Thymus (tissue), 11 donors: ENCODE measurements around the gene SERPINH1. TPM values are rescaled to one million over a fixed set of nuclear protein-coding genes. Genes with fewer than 3 reads are reported as not detected.
A peak's percentile ranks its signal among the peaks of the same experiment; 100 is the strongest.

Source experiments
- DNase-seq, 9 donors: peaks; one replicate each; pipeline ENCODE4 v3.0.0-alpha.2; 2013; ENCODE audit warnings: low spot score in 9 of 9, low read depth in 6 of 9, missing footprints in 1 of 9
- H3K27ac ChIP-seq, 2 donors: one replicate each; pipeline ENCODE4 v1.5.1; 2013; ENCODE audit warnings: control low read depth in 1 of 2, low read depth in 1 of 2, low read length in 1 of 2, mild to moderate bottlenecking in 1 of 2, moderate library complexity in 1 of 2
- H3K27me3 ChIP-seq, 2 donors: one replicate each; pipeline ENCODE4 v1.5.1; 2013; ENCODE audit warnings: low read length in 1 of 2; ENCODE audit not compliant: control insufficient read depth in 2 of 2, insufficient read depth in 1 of 2
- H3K36me3 ChIP-seq, 2 donors: one replicate each; pipeline ENCODE4 v1.5.1; 2013; ENCODE audit warnings: low read length in 1 of 2, mild to moderate bottlenecking in 1 of 2, moderate library complexity in 1 of 2; ENCODE audit not compliant: control insufficient read depth in 2 of 2, insufficient read depth in 2 of 2
- H3K4me1 ChIP-seq, 2 donors: one replicate each; pipeline ENCODE4 v1.5.1; 2013; ENCODE audit warnings: low read length in 2 of 2; ENCODE audit not compliant: control insufficient read depth in 2 of 2, insufficient read depth in 2 of 2
- H3K4me3 ChIP-seq, 2 donors: one replicate each; pipeline ENCODE4 v1.5.1; 2013; ENCODE audit warnings: low read length in 2 of 2, control low read depth in 1 of 2, mild to moderate bottlenecking in 1 of 2
- H3K9me3 ChIP-seq, 2 donors: one replicate each; pipeline ENCODE4 v1.5.1; 2013; ENCODE audit warnings: low read length in 1 of 2, mild to moderate bottlenecking in 1 of 2; ENCODE audit not compliant: control insufficient read depth in 2 of 2, insufficient read depth in 1 of 2
- WGBS: extraction: QIAGEN DNeasy Blood & Tissue Kit; methylation state at CpG from one replicate; pipeline ENCODE4 v1.1.7; 2013; 5-methylcytosine and 5-hydroxymethylcytosine counted together
- polyA plus RNA-seq: library from polyadenylated mRNA; stranded (reverse); fragments of 200-250 nt; gene quantifications from one replicate; pipeline ENCODE4 v1.2.3, GENCODE V29; 2013
- total RNA-seq: library from RNA; stranded (reverse); fragments of 120-200 nt; gene quantifications from one replicate; pipeline ENCODE4 v1.2.4, GENCODE V29; 2013
- donor health status: healthy.

Gene SERPINH1
- total and polyA plus RNA-seq, 2 donors = 41.0 to 44.4 TPM

DNA sequence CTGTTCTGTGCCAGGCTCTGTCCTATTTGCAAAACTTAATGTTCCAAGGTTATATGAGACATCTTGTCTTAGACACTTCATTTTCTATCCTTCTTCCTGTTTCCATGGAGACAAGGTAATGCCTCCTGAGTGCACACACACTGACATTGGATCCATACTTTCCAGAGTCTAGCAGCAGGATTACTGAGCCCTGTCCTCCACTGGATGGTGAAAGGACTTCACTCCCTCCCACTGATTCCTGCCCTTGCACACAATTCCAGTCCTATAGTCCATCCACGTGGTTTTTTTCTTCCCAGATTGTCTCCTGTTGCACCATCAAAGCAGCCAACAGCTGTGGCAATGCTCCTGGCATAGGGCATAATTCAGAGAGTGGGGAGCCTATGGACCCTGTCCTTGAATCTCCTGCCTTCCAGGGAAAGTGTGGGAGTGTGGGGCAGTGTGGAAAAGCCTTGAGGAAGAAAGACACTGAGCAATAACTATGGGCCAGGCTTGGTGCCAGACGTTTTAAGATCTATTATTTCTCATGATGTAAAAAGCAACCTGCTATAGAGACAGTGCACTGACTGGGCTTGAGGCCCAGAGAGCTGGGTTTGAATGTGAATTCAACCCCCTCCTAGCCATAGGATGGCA, 31.3 kb downstream of the SERPINH1 start:
- H3K27ac ChIP-seq = no peak overlapping the region
- H3K27me3 ChIP-seq = no peaks in the 10 kb centered on the region
- H3K36me3 ChIP-seq = no peaks in the 10 kb centered on the region
- H3K9me3 ChIP-seq = no peaks in the 10 kb centered on the region
- H3K4me3 ChIP-seq = no peak overlapping the region
- DNase-seq = no peak
- peaks cover 5 to 16% of the 10 kb centered on the region in 2 donors for H3K4me1 ChIP-seq
- 91% methylated on average over 2 of the region's 2 CpGs for WGBS

- Histone ChIP-seq H3K4me1 (peaks cover 5 to 16% of the 10 kb centered on the region in 2 donors), H3K36me3 (no peaks in the 10 kb centered on the region), H3K9me3 (no peaks in the 10 kb centered on the region), H3K4me3 (no peak overlapping the region), H3K27ac (no peak overlapping the region), H3K27me3 (no peaks in the 10 kb centered on the region)
- WGBS = 88% methylated on average over 6 of the region's 6 CpGs
- no peak for DNase-seq
Observed at GRCh38 chr11:75594211-75594610, 32.2 kb downstream of the SERPINH1 start.

- Histone ChIP-seq H3K27me3 (no peaks in the 10 kb centered on the region), H3K4me3 (no peak overlapping the region), H3K9me3 (no peaks in the 10 kb centered on the region), H3K27ac (no peak overlapping the region), H3K4me1 (peaks cover 5 to 16% of the 10 kb centered on the region in 2 donors), H3K36me3 (no peaks in the 10 kb centered on the region)
- no peak for DNase-seq
- WGBS = 45% methylated on average over 2 of the region's 2 CpGs
Observed at GRCh38 chr11:75595429-75595828, 33.4 kb downstream of the SERPINH1 start.

DNA sequence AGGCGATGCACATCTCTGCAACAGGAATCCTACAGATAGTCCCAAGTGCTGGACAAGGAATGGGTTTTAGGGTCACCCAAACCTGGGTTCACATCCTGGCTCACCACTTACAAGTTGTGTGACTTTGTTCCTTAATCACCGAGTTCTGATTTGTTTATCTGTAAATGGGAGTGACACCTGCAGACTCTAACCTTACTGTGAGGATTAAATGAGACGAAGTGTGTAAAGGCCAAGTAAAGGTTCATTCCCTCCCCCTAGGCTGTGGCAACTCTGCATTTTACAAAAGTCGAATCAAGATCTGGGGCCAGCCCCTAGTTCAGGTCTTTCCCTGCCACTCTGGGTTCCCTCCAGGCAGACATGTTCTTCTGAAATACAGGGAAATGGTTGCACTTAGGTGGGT, 34.9 kb downstream of the SERPINH1 start:
- WGBS = 95% methylated on average over 4 of the region's 4 CpGs
- Histone ChIP-seq H3K36me3 (no peaks in the 10 kb centered on the region), H3K27ac (no peak overlapping the region)

DNA sequence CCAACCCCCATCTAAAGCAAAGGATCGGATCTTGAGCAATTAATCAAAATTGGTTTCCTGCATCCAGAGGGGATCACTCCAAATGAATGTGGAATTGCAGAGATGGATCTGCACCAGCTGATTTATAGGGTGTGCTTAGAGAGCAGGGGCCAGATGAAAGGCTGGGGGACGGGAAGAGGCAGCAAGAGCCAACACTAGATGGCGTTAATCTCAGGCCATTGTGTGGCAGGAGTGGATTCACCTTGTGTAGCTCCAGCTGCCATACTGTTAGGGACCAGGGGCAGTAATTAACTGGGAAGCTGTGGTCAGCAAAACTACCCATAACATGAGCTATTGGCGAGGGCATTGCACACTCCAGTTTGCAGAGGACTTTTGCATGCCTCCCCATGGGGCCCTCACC, 35.6 kb downstream of the SERPINH1 start:
- peak in 1 of 9 donors; percentile 21 for DNase-seq
- Histone ChIP-seq H3K36me3 (no peaks in the 10 kb centered on the region), H3K4me1 (peaks cover 5 to 12% of the 10 kb centered on the region in 2 donors), H3K9me3 (no peaks in the 10 kb centered on the region), H3K27ac (no peak overlapping the region), H3K4me3 (no peak overlapping the region), H3K27me3 (no peaks in the 10 kb centered on the region)
- 82% methylated on average over 4 of the region's 4 CpGs for WGBS

More for the DNA sequence above, 34.9 kb downstream of the SERPINH1 start:
- H3K4me1 ChIP-seq = peaks cover 5 to 16% of the 10 kb centered on the region in 2 donors
- no peak overlapping the region for H3K4me3 ChIP-seq
- no peaks in the 10 kb centered on the region for H3K27me3 ChIP-seq
- no peaks in the 10 kb centered on the region for H3K9me3 ChIP-seq
- no peak for DNase-seq

DNA sequence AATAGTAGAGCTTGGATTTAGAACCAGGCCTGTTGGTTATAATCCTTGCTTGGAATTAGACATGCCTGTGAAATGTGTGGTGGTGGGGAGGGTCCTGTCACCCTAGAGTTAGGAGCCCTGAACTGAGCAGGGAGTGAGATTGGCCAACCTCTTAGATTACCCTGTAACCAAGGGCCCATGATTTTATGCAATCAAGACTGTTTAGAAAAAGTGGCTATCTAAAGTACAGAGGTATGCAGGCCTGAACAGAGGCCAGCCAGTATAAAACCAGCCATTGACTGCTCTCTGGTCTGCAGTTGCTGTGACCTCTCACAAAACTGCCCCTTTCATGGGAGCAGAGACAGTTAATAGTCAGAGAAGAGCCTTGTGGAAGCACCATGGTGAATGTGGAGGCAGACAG, 36.2 kb downstream of the SERPINH1 start:
- H3K4me1 ChIP-seq = peaks cover 5 to 12% of the 10 kb centered on the region in 2 donors
- no peaks in the 10 kb centered on the region for H3K36me3 ChIP-seq
- no peaks in the 10 kb centered on the region for H3K9me3 ChIP-seq
- H3K4me3 ChIP-seq = no peak overlapping the region
- no peak overlapping the region for H3K27ac ChIP-seq
- no peak for DNase-seq
- H3K27me3 ChIP-seq = no peaks in the 10 kb centered on the region

DNA sequence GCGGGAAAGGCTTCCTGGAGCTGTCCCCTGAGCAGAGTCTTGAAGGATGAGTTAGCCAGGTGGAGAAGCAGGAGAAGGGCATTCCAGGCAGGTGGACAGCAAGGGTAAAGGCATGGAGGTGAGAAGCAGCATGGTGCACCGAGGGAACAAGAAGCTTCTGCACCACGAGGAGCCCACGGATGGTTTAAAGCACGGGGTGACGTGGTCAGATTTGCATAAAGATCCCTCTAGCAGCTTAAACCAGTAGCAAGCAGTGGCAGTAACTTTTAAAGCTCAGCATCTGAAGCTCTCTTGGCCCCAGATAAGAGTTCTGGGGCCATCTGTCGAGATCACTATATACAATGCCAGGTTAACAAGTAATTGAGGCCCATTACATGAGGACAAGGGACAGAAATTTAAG, 36.8 kb downstream of the SERPINH1 start:
- Histone ChIP-seq H3K27ac (no peak overlapping the region), H3K4me1 (peaks cover 5 to 12% of the 10 kb centered on the region in 2 donors), H3K9me3 (no peaks in the 10 kb centered on the region), H3K36me3 (no peaks in the 10 kb centered on the region), H3K4me3 (no peak overlapping the region), H3K27me3 (no peaks in the 10 kb centered on the region)
- 73% methylated on average over 7 of the region's 7 CpGs for WGBS
- DNase-seq = no peak

- H3K4me1 ChIP-seq = peaks cover under 1 to 6% of the 10 kb centered on the region in 2 donors
- H3K4me3 ChIP-seq = no peak overlapping the region
- no peak for DNase-seq
- no peaks in the 10 kb centered on the region for H3K27me3 ChIP-seq
- H3K27ac ChIP-seq = no peak overlapping the region
- H3K9me3 ChIP-seq = no peaks in the 10 kb centered on the region
- no peaks in the 10 kb centered on the region for H3K36me3 ChIP-seq
- WGBS = 92% methylated on average over 3 of the region's 3 CpGs
Observed at GRCh38 chr11:75600356-75600755, 38.3 kb downstream of the SERPINH1 start.

GRCh38 chr11:75601494-75601893, 39.4 kb downstream of the SERPINH1 start:
- H3K36me3 ChIP-seq = no peaks in the 10 kb centered on the region

More at GRCh38 chr11:75601494-75601893, 39.4 kb downstream of the SERPINH1 start:
- 89% methylated on average over 7 of the region's 7 CpGs for WGBS
- Histone ChIP-seq H3K9me3 (no peaks in the 10 kb centered on the region), H3K27me3 (peaks cover 0 to under 1% of the 10 kb centered on the region in 2 donors), H3K4me3 (no peak overlapping the region), H3K4me1 (no peaks in the 10 kb centered on the region), H3K27ac (no peak overlapping the region)
- no peak for DNase-seq
